ENCODE data around the gene CXXC4.

CXXC4 gene

DNA sequence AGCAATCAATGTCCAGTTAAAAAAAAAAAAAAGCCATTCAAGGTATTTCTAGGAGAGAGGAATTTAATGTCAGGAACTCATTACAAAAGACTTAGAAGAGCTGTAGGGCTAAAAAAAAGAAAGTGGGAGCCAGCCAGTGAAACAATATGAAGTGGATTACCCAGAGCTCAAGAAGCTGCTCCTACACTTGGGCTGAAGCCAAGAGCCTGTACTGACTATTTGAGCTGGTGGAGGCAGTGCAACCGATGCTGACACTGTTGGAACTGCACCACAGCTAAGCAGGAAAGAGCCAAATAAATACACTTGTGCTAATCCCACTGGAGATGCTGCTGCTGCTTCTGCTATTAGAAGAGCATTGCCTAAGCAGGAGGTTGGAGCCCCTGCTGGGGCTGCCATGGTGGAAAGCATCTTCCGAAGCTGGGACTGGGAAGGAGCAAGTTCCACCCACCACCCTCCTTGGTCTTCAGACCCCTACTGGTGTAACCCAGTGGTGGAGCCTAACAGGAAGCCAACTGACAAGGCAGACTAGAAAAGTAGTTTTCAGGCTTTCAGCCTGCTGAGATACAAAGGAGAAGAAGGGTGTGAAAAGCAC is 65.4 kb downstream of the CXXC4 start:
- no peak for DNase-seq (ENCODE audit: low read depth in 2 of 2)
- H3K4me3 ChIP-seq (replicated peaks in 1 of 2; ENCODE audit: low read depth in 2 of 2, low read length in 2 of 2) = no peak overlapping the region
- TF ChIP-seq, protein P1, sequence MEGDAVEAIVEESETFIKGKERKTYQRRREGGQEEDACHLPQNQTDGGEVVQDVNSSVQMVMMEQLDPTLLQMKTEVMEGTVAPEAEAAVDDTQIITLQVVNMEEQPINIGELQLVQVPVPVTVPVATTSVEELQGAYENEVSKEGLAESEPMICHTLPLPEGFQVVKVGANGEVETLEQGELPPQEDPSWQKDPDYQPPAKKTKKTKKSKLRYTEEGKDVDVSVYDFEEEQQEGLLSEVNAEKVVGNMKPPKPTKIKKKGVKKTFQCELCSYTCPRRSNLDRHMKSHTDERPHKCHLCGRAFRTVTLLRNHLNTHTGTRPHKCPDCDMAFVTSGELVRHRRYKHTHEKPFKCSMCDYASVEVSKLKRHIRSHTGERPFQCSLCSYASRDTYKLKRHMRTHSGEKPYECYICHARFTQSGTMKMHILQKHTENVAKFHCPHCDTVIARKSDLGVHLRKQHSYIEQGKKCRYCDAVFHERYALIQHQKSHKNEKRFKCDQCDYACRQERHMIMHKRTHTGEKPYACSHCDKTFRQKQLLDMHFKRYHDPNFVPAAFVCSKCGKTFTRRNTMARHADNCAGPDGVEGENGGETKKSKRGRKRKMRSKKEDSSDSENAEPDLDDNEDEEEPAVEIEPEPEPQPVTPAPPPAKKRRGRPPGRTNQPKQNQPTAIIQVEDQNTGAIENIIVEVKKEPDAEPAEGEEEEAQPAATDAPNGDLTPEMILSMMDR (IDR thresholded peaks at IDR 0.05; ENCODE audit: low read depth, low read length) = no peak

DNA sequence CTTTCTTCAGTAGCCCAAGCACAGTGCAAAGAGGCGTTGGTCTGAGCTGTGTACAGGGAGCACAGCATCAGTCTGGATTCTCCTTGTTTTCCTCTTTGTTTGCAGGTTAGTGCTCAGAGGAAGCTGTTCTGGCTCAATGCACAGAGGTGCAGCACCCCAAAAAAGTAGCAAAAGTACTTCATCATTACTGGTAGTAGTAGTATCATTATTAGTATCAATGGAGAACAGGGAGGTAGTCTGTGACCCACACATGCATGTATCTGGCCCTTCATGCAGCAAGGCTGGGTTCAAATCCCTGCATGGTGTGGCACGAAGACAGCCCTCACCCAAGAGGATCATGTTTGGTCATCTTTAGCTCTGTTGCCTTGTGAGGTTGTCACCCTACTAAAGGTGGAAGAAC is 68.7 kb downstream of the CXXC4 start:
- no peak overlapping the region for H3K4me3 ChIP-seq (replicated peaks in 1 of 2; ENCODE audit: low read depth in 2 of 2, low read length in 2 of 2)
- no peak for DNase-seq (ENCODE audit: low read depth in 2 of 2)
- TF ChIP-seq, protein P1 (IDR thresholded peaks at IDR 0.05; ENCODE audit: low read depth, low read length) = no peak

DNA sequence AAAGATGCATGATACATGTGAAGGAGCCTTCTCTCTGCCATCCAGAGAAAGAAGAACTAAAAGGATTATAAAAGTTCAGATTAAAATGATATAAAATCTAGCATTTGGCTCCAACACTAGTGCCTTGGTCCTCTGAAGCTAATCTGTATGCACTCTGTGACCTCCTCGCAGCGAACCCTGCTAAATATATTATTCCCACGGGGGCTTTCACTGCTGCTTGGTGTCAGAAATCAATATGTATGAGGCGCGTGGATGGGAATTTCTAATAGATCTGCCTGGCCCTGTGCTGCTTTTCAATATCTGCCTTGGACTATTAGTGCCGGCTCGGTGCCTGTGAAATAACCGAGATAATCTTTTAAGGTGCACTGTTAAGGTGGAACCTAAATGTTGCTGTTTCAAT is 69.7 kb downstream of the CXXC4 start:
- TF ChIP-seq, protein P1 (IDR thresholded peaks at IDR 0.05; ENCODE audit: low read depth, low read length) = no peak
- DNase-seq (ENCODE audit: low read depth in 2 of 2) = no peak
- H3K4me3 ChIP-seq (replicated peaks in 1 of 2; ENCODE audit: low read depth in 2 of 2, low read length in 2 of 2) = no peak overlapping the region

DNA sequence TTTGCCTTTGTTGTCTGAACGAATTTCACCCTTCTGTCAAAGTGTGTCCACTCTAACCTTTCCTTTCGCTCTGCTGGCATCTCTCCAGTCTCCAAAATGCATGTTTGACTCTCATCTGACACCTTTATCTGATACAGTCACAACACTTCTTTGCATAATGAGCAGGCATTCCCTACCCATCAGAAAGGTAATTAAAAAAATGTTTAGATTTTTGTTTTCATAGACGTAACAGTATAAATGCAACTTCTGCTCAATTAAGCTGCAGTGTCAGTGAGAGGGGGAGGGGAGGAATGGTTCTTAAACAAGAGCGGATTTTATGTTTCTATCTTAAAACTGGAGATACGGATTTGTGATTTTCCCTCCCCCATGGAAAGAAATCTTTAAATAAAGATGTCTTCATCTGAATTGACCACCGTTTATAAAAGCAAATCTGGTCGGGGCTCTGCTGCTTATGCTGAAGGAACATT is 70.2 kb downstream of the CXXC4 start:
- no peak overlapping the region for H3K4me3 ChIP-seq (replicated peaks in 1 of 2; ENCODE audit: low read depth in 2 of 2, low read length in 2 of 2)
- TF ChIP-seq, protein P1 (IDR thresholded peaks at IDR 0.05; ENCODE audit: low read depth, low read length) = no peak
- no peak for DNase-seq (ENCODE audit: low read depth in 2 of 2)

DNA sequence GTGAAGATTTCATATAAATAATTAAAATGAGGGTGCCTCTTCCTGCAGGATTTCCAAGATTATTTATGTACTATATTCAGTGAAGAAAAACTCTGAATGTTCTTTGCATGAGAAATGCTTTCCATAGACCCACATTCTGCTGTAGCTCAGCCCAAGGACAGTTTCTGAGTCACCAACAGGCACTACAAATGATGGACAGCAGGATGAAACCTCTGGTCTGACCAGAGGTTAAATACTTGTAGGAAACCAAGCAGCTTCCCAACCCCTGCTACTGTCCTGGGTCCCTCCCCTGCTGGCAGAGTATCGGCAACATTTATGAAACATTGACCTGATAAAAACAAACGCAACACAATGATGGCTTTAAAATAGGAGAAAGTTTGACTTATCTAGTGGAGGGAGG is 73.1 kb downstream of the CXXC4 start:
- no peak for DNase-seq (ENCODE audit: low read depth in 2 of 2)

DNA sequence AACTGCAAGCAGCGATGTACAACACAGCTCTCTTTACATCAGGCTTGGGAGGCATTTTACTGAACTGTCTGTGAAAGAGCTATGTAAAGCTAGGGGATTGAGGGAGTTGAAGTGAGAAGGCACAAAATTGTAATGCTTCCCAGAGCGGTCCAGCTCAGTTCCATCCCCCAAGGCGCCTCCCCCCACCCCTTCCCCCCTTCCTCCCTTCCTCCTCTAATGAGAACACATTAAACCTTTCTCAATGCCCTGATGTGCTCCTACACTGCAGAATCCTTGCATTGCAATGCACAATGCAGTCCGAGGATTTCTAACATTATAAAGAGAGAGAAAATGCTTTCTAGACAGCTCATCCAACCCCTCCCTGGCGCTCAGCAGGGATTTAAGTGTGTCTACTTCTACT is 73.9 kb downstream of the CXXC4 start:
- no peak for DNase-seq (ENCODE audit: low read depth in 2 of 2)
- H3K4me3 ChIP-seq (replicated peaks in 1 of 2; ENCODE audit: low read depth in 2 of 2, low read length in 2 of 2) = no peak overlapping the region
- TF ChIP-seq, protein P1 (IDR thresholded peaks at IDR 0.05; ENCODE audit: low read depth, low read length) = no peak

More for the DNA sequence above, 73.1 kb downstream of the CXXC4 start:
- H3K4me3 ChIP-seq (replicated peaks in 1 of 2; ENCODE audit: low read depth in 2 of 2, low read length in 2 of 2) = no peak overlapping the region
- TF ChIP-seq, protein P1 (IDR thresholded peaks at IDR 0.05; ENCODE audit: low read depth, low read length) = no peak
